Mucosa of descending colon (tissue), 3 donors: Measurements from ENCODE around the gene ROBO1. TPM values are rescaled to one million over a fixed set of nuclear protein-coding genes. Genes with fewer than 3 reads are reported as not detected.

ENCODE experiments used
- ATAC-seq: fragments of 200-7000 bp; cut with Tn5 transposase; one replicate; pipeline ENCODE4 v1.9.1; 2020; ENCODE audit warnings: mild to moderate bottlenecking, moderate library complexity
- DNase-seq, 3 donors: peaks; one replicate each; pipeline ENCODE4 v3.0.0-alpha.2; 2020
- H3K36me3 ChIP-seq: fragments of 200-600 bp; one replicate; pipeline ENCODE4 v1.8.0; 2021; ENCODE audit warnings: low read depth, mild to moderate bottlenecking
- H3K4me1 ChIP-seq: fragments of 200-600 bp; one replicate; pipeline ENCODE4 v1.8.0; 2021; ENCODE audit warnings: low read depth, mild to moderate bottlenecking
- H3K4me3 ChIP-seq: fragments of 200-600 bp; one replicate; pipeline ENCODE4 v1.8.0; 2021; ENCODE audit warnings: mild to moderate bottlenecking
- H3K9me3 ChIP-seq: fragments of 200-600 bp; one replicate; pipeline ENCODE4 v1.8.0; 2021; ENCODE audit warnings: mild to moderate bottlenecking
- intact Hi-C, 2 donors: fragments of 100-400 bp; cut with DNase I in 1 of 2; cut with micrococcal nuclease in 1 of 2; formaldehyde crosslinking; loops; one replicate each; pipeline versions ENCODE4 v1.11.0 to v1.11.1; 2022; cut with DNase I, micrococcal nuclease
- total RNA-seq, 3 donors: library from RNA; stranded (reverse); fragmentation: NEBNext Ultra II Directional in 2 of 3; extraction: Animal tissue kit (Norgen Biotek cat#: 25700) in 2 of 3; gene quantifications; one replicate each; pipeline versions ENCODE4 v1.2.1 to v1.2.4, GENCODE V29; 2021 to 2023
- TF ChIP-seq, protein P1 (sequence below): fragments of 200-600 bp; IDR thresholded peaks from one replicate; pipeline ENCODE4 v1.8.0; 2022; ENCODE audit warnings: antibody characterized with exemption, mild to moderate bottlenecking
- donor health status: DM: no; HTN: no; CAD: no; lungs with moderate emphysema.
- donor health status: DM: no; HTN: no; CAD: no.
- donor health status: DM: no; HTN: yes; CAD: no.

Gene ROBO1
- total RNA-seq, 3 donors from 2014 or later = 4.3 to 22.7 (median 10.1) TPM

DNA sequence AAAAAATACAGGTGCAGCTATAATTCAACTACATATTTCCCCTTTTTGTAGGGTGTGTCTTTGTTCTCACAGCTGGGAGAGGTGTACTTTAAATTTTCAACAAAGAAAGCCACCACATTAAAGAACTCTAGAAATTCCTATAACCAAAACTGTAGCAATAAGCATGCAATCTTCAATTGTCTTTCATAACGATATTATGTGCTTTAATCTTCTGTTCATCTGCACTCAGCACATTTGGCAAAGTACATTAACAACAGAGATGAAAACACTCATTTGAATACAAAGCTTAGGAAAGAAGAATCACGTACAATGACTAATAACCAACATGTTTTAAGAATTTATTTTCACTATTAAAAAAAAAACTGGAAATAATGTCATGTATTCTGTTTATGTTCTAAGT is 1025.8 kb downstream of the ROBO1 start:
- Histone ChIP-seq H3K36me3 (no peaks in the 10 kb centered on the region), H3K4me3 (no peak overlapping the region), H3K4me1 (no peaks in the 10 kb centered on the region), H3K9me3 (no peaks in the 10 kb centered on the region)
- DNase-seq (no peak), ATAC-seq (no peak)
- TF ChIP-seq, protein P1, sequence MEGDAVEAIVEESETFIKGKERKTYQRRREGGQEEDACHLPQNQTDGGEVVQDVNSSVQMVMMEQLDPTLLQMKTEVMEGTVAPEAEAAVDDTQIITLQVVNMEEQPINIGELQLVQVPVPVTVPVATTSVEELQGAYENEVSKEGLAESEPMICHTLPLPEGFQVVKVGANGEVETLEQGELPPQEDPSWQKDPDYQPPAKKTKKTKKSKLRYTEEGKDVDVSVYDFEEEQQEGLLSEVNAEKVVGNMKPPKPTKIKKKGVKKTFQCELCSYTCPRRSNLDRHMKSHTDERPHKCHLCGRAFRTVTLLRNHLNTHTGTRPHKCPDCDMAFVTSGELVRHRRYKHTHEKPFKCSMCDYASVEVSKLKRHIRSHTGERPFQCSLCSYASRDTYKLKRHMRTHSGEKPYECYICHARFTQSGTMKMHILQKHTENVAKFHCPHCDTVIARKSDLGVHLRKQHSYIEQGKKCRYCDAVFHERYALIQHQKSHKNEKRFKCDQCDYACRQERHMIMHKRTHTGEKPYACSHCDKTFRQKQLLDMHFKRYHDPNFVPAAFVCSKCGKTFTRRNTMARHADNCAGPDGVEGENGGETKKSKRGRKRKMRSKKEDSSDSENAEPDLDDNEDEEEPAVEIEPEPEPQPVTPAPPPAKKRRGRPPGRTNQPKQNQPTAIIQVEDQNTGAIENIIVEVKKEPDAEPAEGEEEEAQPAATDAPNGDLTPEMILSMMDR = no peak
- intact Hi-C loops = no loop called here

GRCh38 chr3:78741066-78741645 is 1026.6 kb downstream of the ROBO1 start:
- Histone ChIP-seq H3K9me3 (no peaks in the 10 kb centered on the region), H3K36me3 (no peaks in the 10 kb centered on the region), H3K4me3 (no peak overlapping the region), H3K4me1 (no peaks in the 10 kb centered on the region)
- intact Hi-C loops = no loop called here
- ATAC-seq = no peak
- TF ChIP-seq, protein P1 = no peak
- DNase-seq = peak in 1 of 3 donors; percentile 7

DNA sequence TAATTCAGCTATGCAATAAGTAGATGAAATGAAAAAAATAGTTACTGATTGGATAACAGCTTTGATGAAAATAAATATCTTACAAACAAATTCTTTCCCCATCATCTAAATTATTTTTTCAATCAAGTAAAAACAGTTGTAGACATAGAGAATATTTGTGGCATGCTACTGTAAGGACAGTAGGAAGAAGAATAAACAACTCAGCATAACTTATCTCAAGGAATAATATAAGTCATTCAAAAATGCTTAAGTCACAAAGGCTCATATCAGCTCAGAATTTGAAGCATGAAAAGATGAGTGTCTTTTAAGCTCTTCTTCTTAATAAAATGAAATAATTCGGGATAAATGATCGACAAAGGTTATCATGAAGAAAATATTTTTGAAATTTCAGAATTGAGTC is 1029.0 kb downstream of the ROBO1 start:
- TF ChIP-seq, protein P1 = no peak
- no peak for DNase-seq
- Histone ChIP-seq H3K4me1 (no peaks in the 10 kb centered on the region), H3K4me3 (no peak overlapping the region), H3K9me3 (no peaks in the 10 kb centered on the region), H3K36me3 (no peaks in the 10 kb centered on the region)
- no peak for ATAC-seq
- intact Hi-C loops = no loop called here

- no peak for DNase-seq
Measured at GRCh38 chr3:78737988-78738387, 1029.8 kb downstream of the ROBO1 start.

DNA sequence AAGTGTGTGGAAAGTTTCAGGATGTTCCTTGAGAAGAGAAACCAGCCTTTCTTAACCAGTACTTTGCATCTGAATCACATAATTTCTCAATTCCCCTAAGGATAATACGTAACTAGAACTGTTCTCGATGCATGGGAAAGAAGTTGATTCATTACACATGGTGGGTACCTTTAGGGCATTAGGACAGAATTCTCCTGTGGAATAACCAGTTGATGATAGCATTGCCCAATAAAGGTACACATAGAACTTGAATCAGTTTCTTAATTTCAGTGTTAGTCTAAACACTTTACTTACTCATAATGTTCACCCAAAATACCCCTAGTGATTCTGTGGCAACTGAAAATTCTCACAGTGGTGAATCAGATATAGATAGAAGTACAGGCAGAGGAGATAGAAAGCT is 1030.9 kb downstream of the ROBO1 start:
- no peaks in the 10 kb centered on the region for H3K9me3 ChIP-seq
- H3K4me3 ChIP-seq = no peak overlapping the region
- intact Hi-C loops = no loop called here
- DNase-seq = no peak
- ATAC-seq = no peak
- no peaks in the 10 kb centered on the region for H3K36me3 ChIP-seq
- H3K4me1 ChIP-seq = no peaks in the 10 kb centered on the region
- TF ChIP-seq, protein P1 = no peak

More at GRCh38 chr3:78737988-78738387, 1029.8 kb downstream of the ROBO1 start:
- intact Hi-C loops = no loop called here
- H3K36me3 ChIP-seq = no peaks in the 10 kb centered on the region
- TF ChIP-seq, protein P1 = no peak
- ATAC-seq = no peak
- no peaks in the 10 kb centered on the region for H3K4me1 ChIP-seq
- H3K9me3 ChIP-seq = no peaks in the 10 kb centered on the region
- no peak overlapping the region for H3K4me3 ChIP-seq
